GM21360 (cell line): ENCODE measurements around the gene HEMK1.

Source experiments
- ATAC-seq: cut with Tn5 transposase; IDR thresholded peaks from one replicate; pipeline ENCODE4 v1.9.1; 2021; ENCODE audit warnings: mild to moderate bottlenecking, moderate library complexity; ENCODE audit not compliant: unreplicated experiment

Gene HEMK1

DNA sequence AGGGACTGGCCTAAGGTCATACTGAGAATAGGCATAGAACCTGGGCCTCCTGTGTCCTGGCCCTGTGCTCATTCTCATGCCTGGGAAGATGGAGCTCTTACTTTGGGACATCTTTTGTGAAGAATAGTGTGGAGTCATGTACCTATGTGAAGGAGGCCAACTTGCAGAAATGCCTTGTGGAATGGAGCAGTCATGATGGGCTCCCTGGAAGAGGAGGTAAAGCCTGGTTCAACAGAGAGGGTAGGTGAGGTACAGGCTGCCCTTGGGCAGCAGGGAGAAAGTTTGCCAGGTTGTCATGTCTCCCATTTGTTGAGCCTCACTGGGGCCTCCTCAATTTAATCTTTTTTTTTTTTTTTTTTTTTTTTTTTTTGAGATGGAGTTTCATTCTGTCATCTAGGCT lies 65.7 kb downstream of the HEMK1 start:
- no peak for ATAC-seq

DNA sequence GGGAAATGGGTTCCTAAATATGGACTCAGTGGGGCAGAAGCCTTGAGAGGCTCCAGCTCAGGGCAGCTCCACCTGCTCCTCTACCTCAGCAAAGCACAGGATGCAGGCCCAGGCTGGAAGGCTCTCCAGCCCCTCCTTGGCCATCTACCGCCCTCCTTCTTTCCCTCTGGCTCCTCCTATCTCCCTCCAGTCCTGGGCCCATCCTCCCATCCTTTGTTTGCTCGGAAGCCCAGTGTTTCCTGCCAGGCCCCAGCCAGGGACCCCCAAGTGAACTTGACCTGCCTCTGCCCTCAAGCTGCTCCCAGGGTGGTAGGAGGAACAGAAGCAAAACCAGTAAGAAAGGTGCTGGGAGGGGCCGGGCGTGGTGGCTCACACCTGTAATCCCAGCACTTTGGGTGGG lies 67.7 kb downstream of the HEMK1 start:
- ATAC-seq, result no peak

DNA sequence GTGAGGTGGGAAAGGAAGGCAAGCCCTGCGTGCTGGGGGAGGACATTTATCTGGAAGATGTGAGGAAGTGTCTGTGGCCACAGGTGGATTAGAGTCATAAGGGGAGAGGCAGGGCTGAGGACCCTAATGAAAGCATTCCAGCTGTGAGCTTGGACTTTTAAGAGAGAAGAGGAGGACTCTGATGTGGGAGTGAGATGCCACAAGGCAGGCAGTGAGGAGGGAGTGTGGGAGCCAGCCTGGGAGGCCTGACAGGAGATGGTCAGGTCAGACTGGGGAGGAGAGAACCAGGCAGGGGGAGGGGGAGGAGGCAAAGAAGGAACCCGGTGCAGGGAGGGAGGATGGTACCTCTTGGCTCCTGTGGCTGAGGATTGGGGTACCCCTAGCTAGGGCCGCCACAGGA lies 68.6 kb downstream of the HEMK1 start:
- ATAC-seq, result no peak

DNA sequence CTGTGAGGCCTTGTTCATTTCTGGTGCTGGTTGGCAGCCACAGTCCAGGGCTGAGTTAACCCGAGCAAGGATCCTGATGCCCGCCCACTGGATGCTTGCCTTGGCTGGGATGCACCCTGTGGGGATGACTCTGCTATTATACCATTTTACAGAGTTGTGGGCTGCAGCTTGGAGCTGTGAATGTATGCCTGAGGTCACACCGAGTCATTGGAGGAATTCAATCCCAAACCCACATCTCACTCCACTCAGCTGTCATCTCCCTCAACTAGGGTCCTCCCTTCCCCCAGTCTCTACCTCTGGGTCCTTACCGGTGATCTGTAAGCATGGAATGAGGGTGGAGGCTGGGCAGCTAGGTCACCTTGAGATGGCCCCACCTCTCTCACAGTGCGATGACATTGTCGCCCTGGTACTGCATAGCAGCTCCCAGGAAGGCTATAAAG lies 69.8 kb downstream of the HEMK1 start:
- no peak for ATAC-seq

DNA sequence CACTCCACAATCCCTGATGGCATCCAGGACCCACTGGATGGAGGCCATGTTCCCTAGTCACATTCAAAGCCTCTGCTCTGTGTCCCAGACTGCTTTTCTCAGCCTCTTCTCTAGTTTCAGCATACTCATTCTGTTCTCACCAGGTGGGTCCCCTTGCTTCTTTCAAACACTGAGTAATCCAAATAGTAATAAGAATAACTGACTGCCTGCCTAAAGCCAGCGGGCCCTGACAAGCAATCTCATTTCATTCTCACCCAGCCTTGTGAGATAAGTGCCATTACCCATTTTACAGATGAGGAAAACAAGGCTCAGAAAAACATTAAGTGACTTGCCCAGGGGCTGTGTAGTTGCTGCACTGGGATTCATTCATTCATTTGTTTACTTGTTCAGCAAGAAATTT lies 73.1 kb downstream of the HEMK1 start:
- no peak for ATAC-seq

DNA sequence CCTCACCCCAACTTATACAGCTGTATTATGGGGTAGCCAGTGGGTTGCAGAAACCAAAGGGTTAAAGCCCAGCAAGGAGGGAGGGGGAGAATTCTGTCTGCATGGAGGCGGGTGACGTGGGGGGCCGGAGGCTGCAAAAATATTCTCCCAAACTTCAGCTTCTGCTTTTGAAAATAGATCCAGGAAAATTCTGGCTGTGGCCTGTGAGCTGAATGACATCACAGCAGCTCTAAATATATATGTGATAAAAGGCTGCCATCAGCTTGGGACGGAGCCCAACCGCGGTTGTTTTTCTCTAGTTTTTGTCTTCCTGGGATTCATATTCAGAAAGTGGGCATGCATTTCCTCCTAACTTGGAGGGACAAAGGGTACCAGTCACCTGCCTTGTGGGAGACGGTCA lies 75.2 kb downstream of the HEMK1 start:
- ATAC-seq, result no peak

DNA sequence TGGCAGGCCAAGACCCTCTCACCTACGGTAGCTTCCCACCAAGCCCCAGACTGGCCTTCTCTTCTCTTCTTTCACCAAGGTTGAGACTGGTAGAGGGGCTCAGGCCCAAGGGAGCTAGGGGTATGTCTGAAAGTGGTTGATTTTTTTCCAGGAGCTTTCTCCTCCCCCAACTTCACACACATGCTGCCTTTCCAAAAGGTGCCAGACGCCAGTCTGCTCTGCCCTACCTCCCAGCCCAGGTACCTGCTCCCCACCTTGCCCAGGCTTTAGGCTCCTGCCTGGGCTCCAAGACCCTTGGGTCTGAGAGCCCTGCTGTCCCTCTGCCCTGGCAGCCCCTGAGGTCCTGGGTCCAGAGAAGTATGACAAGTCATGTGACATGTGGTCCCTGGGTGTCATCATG lies 76.1 kb downstream of the HEMK1 start:
- ATAC-seq, result no peak
